HepG2 (cell line): Measurements from ENCODE around the gene FRMD8. TPM values are rescaled to one million over a fixed set of nuclear protein-coding genes. Genes with fewer than 3 reads are reported as not detected.

Experiments used
- BHLHE40 ChIP-seq: IDR thresholded peaks from 2 replicates; pipeline ENCODE4 v1.6.1; 2011; ENCODE audit warnings: low read length, improper control_type of control experiment
- CENPX ChIP-seq: sonication (generic); formaldehyde crosslinking; IDR thresholded peaks from 2 replicates; pipeline ENCODE4 v1.9.0; 2021; ENCODE audit warnings: mild to moderate bottlenecking, missing genetic modification reagents, moderate library complexity
- CREM ChIP-seq, 2 experiments: sonication (generic) in 1 of 2; formaldehyde crosslinking in 1 of 2; IDR thresholded peaks; 2 replicates each; pipeline versions ENCODE4 v1.4.0 to v1.6.1; 2016 to 2020; ENCODE audit warnings: antibody characterized with exemption in 1 of 2, mild to moderate bottlenecking in 1 of 2, missing genetic modification reagents in 1 of 2
- CTCF ChIP-seq: sonication (generic); formaldehyde crosslinking; IDR thresholded peaks from 2 replicates; pipeline ENCODE4 v1.5.0; 2020; ENCODE audit warnings: mild to moderate bottlenecking, missing genetic modification reagents, moderate library complexity
- MLX ChIP-seq: IDR thresholded peaks from 2 replicates; pipeline ENCODE4 v1.6.1; 2016
- MNT ChIP-seq: fragments of 450-650 bp; IDR thresholded peaks from 2 replicates; pipeline ENCODE4 v1.6.1; 2016
- PATZ1 ChIP-seq: sonication (generic); formaldehyde crosslinking; IDR thresholded peaks from 2 replicates; pipeline ENCODE4 v1.4.0; 2020; ENCODE audit warnings: missing genetic modification reagents
- RBM22 ChIP-seq: fragments of 200-400 bp; formaldehyde crosslinking; optimal IDR thresholded peaks from 2 replicates; pipeline ENCODE3; 2017; ENCODE audit warnings: mild to moderate bottlenecking, low read length, moderate library complexity
- SMC3 ChIP-seq: IDR thresholded peaks from 2 replicates; pipeline ENCODE4 v1.6.1; 2011; ENCODE audit warnings: low read length, improper control_type of control experiment
- THAP7 ChIP-seq: sonication (generic); formaldehyde crosslinking; IDR thresholded peaks from 2 replicates; pipeline ENCODE4 v1.8.1; 2023; ENCODE audit warnings: mild to moderate bottlenecking, missing genetic modification reagents
- WIZ ChIP-seq: sonication (generic); formaldehyde crosslinking; IDR thresholded peaks from 2 replicates; pipeline ENCODE4 v1.5.1; 2020; ENCODE audit warnings: mild to moderate bottlenecking, missing genetic modification reagents
- ZNF225 ChIP-seq: sonication (generic); formaldehyde crosslinking; IDR thresholded peaks from 2 replicates; pipeline ENCODE4 v1.4.0; 2020; ENCODE audit warnings: mild to moderate bottlenecking, missing genetic modification reagents
- ZNF382 ChIP-seq: sonication (generic); formaldehyde crosslinking; IDR thresholded peaks from 2 replicates; pipeline ENCODE4 v1.5.0; 2020; ENCODE audit warnings: missing genetic modification reagents, mild to moderate bottlenecking, borderline replicate concordance
- ZNF841 ChIP-seq: sonication (generic); formaldehyde crosslinking; IDR thresholded peaks from 2 replicates; pipeline ENCODE4 v1.8.1; 2023; ENCODE audit warnings: missing genetic modification reagents, borderline replicate concordance
- polyA plus RNA-seq, 8 experiments: library from polyadenylated mRNA; depleted of rRNA in 3 of 8; stranded (reverse) in 7 of 8; unstranded in 1 of 8; fragments of >200 nt; fragmentation: Illumina TruSeq in 4 of 8; extraction: Trizol in 4 of 8; gene quantifications; 2 replicates each; pipeline versions ENCODE4 v1.2.1 to v1.2.3, GENCODE V29; 2011 to 2016; ENCODE audit warnings: low read depth in 4 of 8, missing spikeins in 1 of 8, mixed read lengths in 1 of 8; ENCODE audit not compliant: insufficient read depth in 1 of 8
- total RNA-seq, 5 experiments: library from RNA; depleted of rRNA; stranded (reverse); fragments of >200 nt; fragmentation: Illumina TruSeq; extraction: Trizol; gene quantifications; 2 replicates each; pipeline ENCODE4 v1.2.3, GENCODE V29; 2016; ENCODE audit warnings: low read depth in 1 of 5
- TF ChIP-seq, protein P1 (sequence below): sonication (generic); formaldehyde crosslinking; IDR thresholded peaks from 2 replicates; pipeline ENCODE4 v1.8.0; 2022; ENCODE audit warnings: mild to moderate bottlenecking, missing genetic modification reagents, moderate library complexity

Gene FRMD8
- total and polyA plus RNA-seq, 2 of the 13 experiments (the other 11 are each of a cell fraction or from before 2014, with no cell fraction given): 5.8 to 20.6 TPM

- TF ChIP-seq MNT (no peak), ZNF382 (no peak), ZNF225 (CRISPR knock-in tag) (no peak), RBM22 (peak; percentile 70), CTCF (CRISPR knock-in tag) (peak; percentile 43), THAP7 (CRISPR knock-in tag) (no peak), BHLHE40 (no peak), WIZ (CRISPR knock-in tag) (no peak), MLX (CRISPR knock-in tag) (no peak), CREM (IDR thresholded peaks at IDR 0.05) (no peak), CREM (CRISPR knock-in tag; IDR thresholded peaks at IDR 0.05) (no peak), CENPX (CRISPR knock-in tag) (no peak), ZNF841 (no peak), PATZ1 (CRISPR knock-in tag) (peak; percentile 62; the same call in 1 of the 2 replicates), SMC3 (peak; percentile 27; the same call in 1 of the 2 replicates)
- TF ChIP-seq, protein P1, sequence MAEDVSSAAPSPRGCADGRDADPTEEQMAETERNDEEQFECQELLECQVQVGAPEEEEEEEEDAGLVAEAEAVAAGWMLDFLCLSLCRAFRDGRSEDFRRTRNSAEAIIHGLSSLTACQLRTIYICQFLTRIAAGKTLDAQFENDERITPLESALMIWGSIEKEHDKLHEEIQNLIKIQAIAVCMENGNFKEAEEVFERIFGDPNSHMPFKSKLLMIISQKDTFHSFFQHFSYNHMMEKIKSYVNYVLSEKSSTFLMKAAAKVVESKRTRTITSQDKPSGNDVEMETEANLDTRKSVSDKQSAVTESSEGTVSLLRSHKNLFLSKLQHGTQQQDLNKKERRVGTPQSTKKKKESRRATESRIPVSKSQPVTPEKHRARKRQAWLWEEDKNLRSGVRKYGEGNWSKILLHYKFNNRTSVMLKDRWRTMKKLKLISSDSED: no peak
Observed at GRCh38 chr11:65432686-65433582, 46.5 kb downstream of the FRMD8 start (continued).
